HepG2 (cell line): ENCODE measurements around the gene CNNM2. TPM values are rescaled to one million over a fixed set of nuclear protein-coding genes. Genes with fewer than 3 reads are reported as not detected.

Source experiments
- ATAC-seq: fragments of 200-7000 bp; cut with Tn5 transposase; 3 replicates; pipeline ENCODE4 v1.9.1; 2020; ENCODE audit warnings: mild to moderate bottlenecking, moderate library complexity
- BruUV-seq: library from RNA; stranded (reverse); fragments of 400-500 nt; replicated peaks from 2 replicates; lab custom pipeline; 2021; lab: Mats Ljungman, UMichigan
- CTCF ChIA-PET: fragments of 300-600 bp; formaldehyde crosslinking; extraction: SDS; loops from one replicate; lab custom pipeline; 2021; ENCODE audit warnings: low total read pairs, inconsistent platforms, low intra/inter-chr PET ratio; lab: Yijun Ruan, JAX
- POLR2A ChIA-PET: fragments of 350-600 bp; sonication (Branson Sonifier 250); formaldehyde crosslinking; loops from one replicate; lab custom pipeline; 2020; ENCODE audit warnings: antibody characterized with exemption, inconsistent platforms; lab: Yijun Ruan, JAX
- DNase-seq: peaks from one replicate; pipeline ENCODE4 v3.0.0-alpha.2; 2015; ENCODE audit warnings: low spot score
- FAIRE-seq: peaks from 3 replicates; lab custom pipeline; 2011; peaks lifted over from hg19 to GRCh38; lab: Jason Lieb, UNC
- H2AFZ ChIP-seq: one replicate; pipeline ENCODE4 v1.6.1; 2011; ENCODE audit warnings: low read length, inconsistent platforms
- H3K27ac ChIP-seq: fragments of 300-600 bp; 3 replicates; pipeline ENCODE4 v1.8.0; 2011; ENCODE audit warnings: mixed run types, mild to moderate bottlenecking, mixed read lengths, low read length, inconsistent platforms; ENCODE audit not compliant: insufficient read depth; ENCODE audit errors: extremely low read length
- H3K27me3 ChIP-seq, 2 experiments: fragments of 200-600 bp in 1 of 2; 2 replicates in 1 of 2; 3 replicates in 1 of 2; pipeline versions ENCODE4 v1.6.0 to v1.8.0; 2011; ENCODE audit warnings: low read length in 2 of 2, mild to moderate bottlenecking in 2 of 2, moderate library complexity in 2 of 2, inconsistent platforms in 1 of 2; ENCODE audit not compliant: insufficient read depth in 2 of 2, control insufficient read depth in 1 of 2
- H3K36me3 ChIP-seq, 2 experiments: fragments of 200-600 bp in 1 of 2; replicated peaks in 1 of 2; 2 replicates in 1 of 2; 3 replicates in 1 of 2; pipeline versions ENCODE4 v1.5.1 to v1.8.0; 2011; ENCODE audit warnings: low read length in 2 of 2, inconsistent platforms in 1 of 2; ENCODE audit not compliant: insufficient read depth in 2 of 2, control insufficient read depth in 1 of 2
- H3K4me1 ChIP-seq: 2 replicates; pipeline ENCODE4 v1.5.1; 2012; ENCODE audit warnings: low read length, inconsistent platforms; ENCODE audit not compliant: insufficient read depth
- H3K4me2 ChIP-seq: 2 replicates; pipeline ENCODE4 v1.6.0; 2011; ENCODE audit warnings: low read depth, low read length, inconsistent platforms
- H3K4me3 ChIP-seq, 3 experiments: fragments of 200-600 bp in 1 of 3; sonication (generic), shearing (Covaris generic) in 1 of 3; replicated peaks in 1 of 3; 2 replicates each; pipeline ENCODE4 v1.5.1; 2011 to 2016; ENCODE audit warnings: low read length in 3 of 3, inconsistent platforms in 2 of 3, low read depth in 2 of 3, mild to moderate bottlenecking in 2 of 3, control low read depth in 1 of 3, mixed read lengths in 1 of 3; ENCODE audit not compliant: insufficient read depth in 1 of 3
- H3K79me2 ChIP-seq: one replicate; pipeline ENCODE4 v1.6.1; 2011; ENCODE audit warnings: low read length, inconsistent platforms; ENCODE audit not compliant: insufficient read depth
- H3K9ac ChIP-seq: 2 replicates; pipeline ENCODE4 v1.6.0; 2011; ENCODE audit warnings: mild to moderate bottlenecking, low read depth, low read length, inconsistent platforms; ENCODE audit not compliant: insufficient read depth
- H3K9me3 ChIP-seq: 2 replicates; pipeline ENCODE4 v1.5.1; 2012; ENCODE audit warnings: mild to moderate bottlenecking, low read length
- H4K20me1 ChIP-seq: 2 replicates; pipeline ENCODE4 v1.6.0; 2011; ENCODE audit warnings: inconsistent platforms, mild to moderate bottlenecking, low read length, moderate library complexity; ENCODE audit not compliant: insufficient read depth
- HCFC1 ChIP-seq: fragments of 150-350 bp; IDR thresholded peaks from 2 replicates; pipeline ENCODE4 v1.6.1; 2014; ENCODE audit warnings: low read depth, low read length
- MYC ChIP-seq: sonication (generic); formaldehyde crosslinking; IDR thresholded peaks from 2 replicates; pipeline ENCODE4 v1.9.0; 2021; ENCODE audit warnings: missing genetic modification reagents, borderline replicate concordance
- NAIF1 ChIP-seq: sonication (generic); formaldehyde crosslinking; IDR thresholded peaks from 2 replicates; pipeline ENCODE4 v1.5.0; 2020; ENCODE audit warnings: mild to moderate bottlenecking, missing genetic modification reagents, borderline replicate concordance
- PCBP1 ChIP-seq: fragments of 200-400 bp; formaldehyde crosslinking; IDR thresholded peaks from 2 replicates; pipeline ENCODE4 v1.6.1; 2017; ENCODE audit warnings: mild to moderate bottlenecking, low read depth, low read length, borderline replicate concordance
- PHB2 ChIP-seq: fragments of 450-650 bp; IDR thresholded peaks from 2 replicates; pipeline ENCODE4 v1.6.1; 2018; ENCODE audit not compliant: partially characterized antibody
- TFAP4 ChIP-seq: sonication (generic); IDR thresholded peaks from 2 replicates; pipeline ENCODE4 v1.6.1; 2016; ENCODE audit warnings: low read depth, borderline replicate concordance
- THAP7 ChIP-seq: sonication (generic); formaldehyde crosslinking; IDR thresholded peaks from 2 replicates; pipeline ENCODE4 v1.8.1; 2023; ENCODE audit warnings: mild to moderate bottlenecking, missing genetic modification reagents
- ZNF18 ChIP-seq: sonication (generic); formaldehyde crosslinking; IDR thresholded peaks from 2 replicates; pipeline ENCODE4 v1.8.0; 2022; ENCODE audit warnings: mild to moderate bottlenecking, missing genetic modification reagents; ENCODE audit not compliant: insufficient replicate concordance
- ZNF20 ChIP-seq: sonication (generic); formaldehyde crosslinking; IDR thresholded peaks from 2 replicates; pipeline ENCODE4 v1.4.0; 2020; ENCODE audit warnings: mild to moderate bottlenecking, moderate library complexity, missing genetic modification reagents
- ZNF496 ChIP-seq: sonication (generic); formaldehyde crosslinking; IDR thresholded peaks from 2 replicates; pipeline ENCODE4 v1.8.1; 2023; ENCODE audit warnings: mild to moderate bottlenecking, moderate library complexity, missing genetic modification reagents; ENCODE audit not compliant: insufficient replicate concordance
- ZNF543 ChIP-seq: sonication (generic); formaldehyde crosslinking; IDR thresholded peaks from 2 replicates; pipeline ENCODE4 v1.4.0; 2020; ENCODE audit warnings: mild to moderate bottlenecking, missing genetic modification reagents
- ZNF674 ChIP-seq: sonication (generic); formaldehyde crosslinking; IDR thresholded peaks from 2 replicates; pipeline ENCODE4 v1.5.0; 2020; ENCODE audit warnings: low read depth, mild to moderate bottlenecking, missing genetic modification reagents
- ZZZ3 ChIP-seq: sonication (generic); formaldehyde crosslinking; IDR thresholded peaks from 2 replicates; pipeline ENCODE4 v1.4.0; 2020; ENCODE audit warnings: missing genetic modification reagents, mild to moderate bottlenecking, borderline replicate concordance
- WGBS: methylation state at CpG from one replicate; pipeline ENCODE4 v1.1.6; 2017; ENCODE audit warnings: low lambda C conversion rate; 5-methylcytosine and 5-hydroxymethylcytosine counted together
- in situ Hi-C: cut with HindIII; loops from 2 replicates; pipeline ENCODE4 v1.10.0; 2017; ENCODE audit warnings: low pct_unique_long_range_greater_than_20kb; ENCODE audit not compliant: extremely low pct_ligation_motif_present
- intact Hi-C: fragments of 100-400 bp; cut with micrococcal nuclease; formaldehyde crosslinking; loops from one replicate; pipeline ENCODE4 v1.10.0; 2022; ENCODE audit not compliant: unreplicated experiment
- polyA plus RNA-seq, 8 experiments: library from polyadenylated mRNA; depleted of rRNA in 3 of 8; stranded (reverse) in 7 of 8; unstranded in 1 of 8; fragments of >200 nt; fragmentation: Illumina TruSeq in 4 of 8; extraction: Trizol in 4 of 8; gene quantifications; 2 replicates each; pipeline versions ENCODE4 v1.2.1 to v1.2.3, GENCODE V29; 2011 to 2016; ENCODE audit warnings: low read depth in 4 of 8, missing spikeins in 1 of 8, mixed read lengths in 1 of 8; ENCODE audit not compliant: insufficient read depth in 1 of 8
- total RNA-seq, 5 experiments: library from RNA; depleted of rRNA; stranded (reverse); fragments of >200 nt; fragmentation: Illumina TruSeq; extraction: Trizol; gene quantifications; 2 replicates each; pipeline ENCODE4 v1.2.3, GENCODE V29; 2016; ENCODE audit warnings: low read depth in 1 of 5

CNNM2 gene
- total and polyA plus RNA-seq, 2 of the 13 experiments (the other 11 are each of a cell fraction or from before 2014, with no cell fraction given): 7.1 to 9.0 TPM

- TF ChIP-seq HCFC1: no peak
- TF ChIP-seq MYC: no peak
- no peak for TF ChIP-seq TFAP4
- no peak for TF ChIP-seq NAIF1
- TF ChIP-seq ZNF496 (CRISPR knock-in tag): no peak
- TF ChIP-seq ZNF674 (CRISPR knock-in tag): no peak
- TF ChIP-seq THAP7 (CRISPR knock-in tag): no peak
- no peak for TF ChIP-seq PCBP1
- no peak for TF ChIP-seq PHB2
- TF ChIP-seq ZNF18: no peak
- TF ChIP-seq ZNF543 (CRISPR knock-in tag): no peak
- TF ChIP-seq ZZZ3 (CRISPR knock-in tag): no peak
- no peak for TF ChIP-seq ZNF20 (CRISPR knock-in tag)
- FAIRE-seq: no peak
Observed at GRCh38 chr10:102868911-102869257, 49.2 kb upstream of the CNNM2 start.

More at GRCh38 chr10:102868911-102869257, 49.2 kb upstream of the CNNM2 start:
- no peaks in the 10 kb centered on the region for H4K20me1 ChIP-seq
- DNase-seq: no peak
- H3K36me3 ChIP-seq: peaks cover 0 to 9% of the 10 kb centered on the region in 2 experiments; a peak in 2 of 5 replicates
- in situ Hi-C loops (no loop called here), intact Hi-C loops (no loop called here)
- no peak overlapping the region for H2AFZ ChIP-seq
- H3K9ac ChIP-seq: peak overlapping the region; percentile 76
- ChIA-PET CTCF (no interaction called here), POLR2A (interaction anchor here (0.5 to 1.6 kb wide), 12 partner anchors 10 to 285 kb away, joined by 3 to 7 read pairs (median 4); partner anchors contain the start of genes CNNM2 and WBP1L)
- peak; percentile 6; the same call in 2 of the 3 replicates for ATAC-seq
- H3K9me3 ChIP-seq: no peaks in the 10 kb centered on the region
- peaks cover 20% of the 10 kb centered on the region for H3K4me1 ChIP-seq
- H3K27ac ChIP-seq: peak overlapping the region; percentile 86
- TSS peak; percentile 76 for BruUV-seq
- H3K27me3 ChIP-seq: no peaks in the 10 kb centered on the region
- H3K79me2 ChIP-seq: no peaks in the 10 kb centered on the region
- H3K4me3 ChIP-seq: peak overlapping the region; percentile 54 to 81 (median 71); a peak in 5 of 6 replicates
- peak overlapping the region; percentile 87 for H3K4me2 ChIP-seq
- 20% methylated on average over 5 of the region's 5 CpGs for WGBS
